ENCODE measurements around the gene GMPR. TPM values are rescaled to one million over a fixed set of nuclear protein-coding genes. Genes with fewer than 3 reads are reported as not detected.

Gene GMPR
- 3.2 TPM for polyA plus RNA-seq
- long read RNA-seq, donor 1, partial matches to known transcripts = 0 of 2 reads
- long read RNA-seq, donor 1, other reads (novel, unspliced or antisense) = 0 of 2 reads
- long read RNA-seq, donor 2, partial matches to known transcripts = 0 of 5 reads
- long read RNA-seq, donor 2, other reads (novel, unspliced or antisense) = 0 of 5 reads
- long read RNA-seq, donor 3, partial matches to known transcripts = 0 of 1 reads
- long read RNA-seq, donor 3, other reads (novel, unspliced or antisense) = 0 of 1 reads
- long read RNA-seq, donor 4 = 0 reads
- long read RNA-seq, donor 5, partial matches to known transcripts = 0 of 2 reads
- long read RNA-seq, donor 5, other reads (novel, unspliced or antisense) = 0 of 2 reads
- long read RNA-seq, donor 6, partial matches to known transcripts = 0 of 1 reads
- long read RNA-seq, donor 6, other reads (novel, unspliced or antisense) = 0 of 1 reads
- long read RNA-seq, donor 7, partial matches to known transcripts = 0 of 2 reads
- long read RNA-seq, donor 7, other reads (novel, unspliced or antisense) = 0 of 2 reads
- long read RNA-seq, donor 8, partial matches to known transcripts = 0 of 1 reads
- long read RNA-seq, donor 8, other reads (novel, unspliced or antisense) = 0 of 1 reads
- long read RNA-seq, donor 9, partial matches to known transcripts = 0 of 2 reads
- long read RNA-seq, donor 9, other reads (novel, unspliced or antisense) = 0 of 2 reads
- long read RNA-seq, donor 10, partial matches to known transcripts = 0 of 2 reads
- long read RNA-seq, donor 10, other reads (novel, unspliced or antisense) = 0 of 2 reads
- long read RNA-seq, donor 11, partial matches to known transcripts = 0 of 2 reads
- long read RNA-seq, donor 11, other reads (novel, unspliced or antisense) = 0 of 2 reads

DNA sequence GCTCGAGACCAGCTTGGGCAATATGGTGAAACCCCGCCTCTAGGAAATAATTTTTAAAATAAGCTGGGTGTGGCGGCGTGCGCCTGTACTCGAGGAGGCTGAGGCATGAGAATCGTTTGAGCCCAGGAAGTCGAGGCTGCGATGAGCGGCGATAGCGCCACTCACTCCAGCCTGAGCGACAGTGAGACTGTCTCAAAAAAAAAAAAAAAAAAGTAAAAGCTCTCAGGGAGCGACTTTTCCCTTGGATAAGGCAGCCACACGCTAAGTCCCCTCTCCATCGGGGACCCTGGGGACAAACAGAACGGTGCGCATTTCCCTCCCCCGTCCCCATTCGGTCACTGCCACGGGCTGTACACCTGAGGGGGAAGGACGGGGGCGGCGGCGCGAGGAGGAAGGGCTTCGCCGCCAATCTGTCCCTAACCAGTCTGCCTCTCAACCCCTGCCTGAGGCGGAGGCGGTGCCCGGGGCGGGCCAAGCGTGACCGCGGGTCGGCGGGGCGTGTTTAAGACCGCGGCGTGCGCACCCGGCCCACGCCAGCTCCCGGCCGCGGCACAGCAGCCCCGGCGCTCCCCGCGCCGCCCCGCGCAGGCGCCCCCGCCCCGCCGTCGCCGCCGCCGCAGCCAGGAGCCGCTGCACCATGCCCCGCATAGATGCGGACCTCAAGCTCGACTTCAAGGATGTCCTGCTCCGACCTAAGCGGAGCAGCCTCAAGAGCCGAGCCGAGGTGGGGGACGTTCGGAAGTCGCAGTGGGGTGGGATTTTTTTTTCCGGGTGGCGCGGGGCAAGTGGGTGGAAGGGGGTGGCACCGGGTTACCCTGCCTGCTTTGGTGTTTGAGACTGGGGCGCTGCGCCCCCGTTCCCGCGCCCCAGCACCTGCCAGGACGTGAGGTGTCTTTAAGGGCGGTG lies at the start of gene GMPR:
Gene GMPR (plus strand): TSS at position 531 of the 906 bp plus-strand sequence. CDS start 107 bp downstream, at position 638.
- WGBS (ENCODE audit: insufficient coverage, low lambda C conversion rate) = no CpG with 5 or more reads among the region's 84 CpGs
- Histone ChIP-seq H3K4me1 (ENCODE audit: control insufficient read depth, insufficient read depth, low read length) (peaks cover 12% of the 10 kb centered on the region), H3K36me3 (ENCODE audit: control insufficient read depth, insufficient read depth, low read length) (no peaks in the 10 kb centered on the region), H3K27me3 (ENCODE audit: control insufficient read depth, insufficient read depth, low read length) (peaks cover 20% of the 10 kb centered on the region), H3K4me3 (ENCODE audit: low read length) (peak within 1 kb of the TSS; percentile 58), H3K27ac (ENCODE audit: low read length) (no peak within 1 kb of the TSS), H3K9me3 (ENCODE audit: control insufficient read depth, low read depth, low read length) (no peaks in the 10 kb centered on the region)
- DNase-seq = peak; percentile 69 to 73

- H3K4me1 ChIP-seq (ENCODE audit: control insufficient read depth, insufficient read depth, low read length) = peaks cover 45% of the 10 kb centered on the region
- H3K36me3 ChIP-seq (ENCODE audit: control insufficient read depth, insufficient read depth, low read length) = no peaks in the 10 kb centered on the region
- H3K9me3 ChIP-seq (ENCODE audit: control insufficient read depth, low read depth, low read length) = no peaks in the 10 kb centered on the region
- H3K27me3 ChIP-seq (ENCODE audit: control insufficient read depth, insufficient read depth, low read length) = no peaks in the 10 kb centered on the region
- H3K4me3 ChIP-seq (ENCODE audit: low read length) = peak overlapping the region; percentile 3
- peak overlapping the region; percentile 81 for H3K27ac ChIP-seq (ENCODE audit: low read length)
- DNase-seq = peak; percentile 75 to 86
- WGBS (ENCODE audit: insufficient coverage, low lambda C conversion rate) = 0% methylated on average over 1 of the region's 1 CpG
These were observed 48.2 kb upstream of the GMPR start for GRCh38 chr6:16190214-16190613.

- no peak overlapping the region for H3K27ac ChIP-seq (ENCODE audit: low read length)
- DNase-seq = no peak
- peaks cover 3% of the 10 kb centered on the region for H3K9me3 ChIP-seq (ENCODE audit: control insufficient read depth, low read depth, low read length)
- no CpG with 5 or more reads among the region's 14 CpGs for WGBS (ENCODE audit: insufficient coverage, low lambda C conversion rate)
- H3K36me3 ChIP-seq (ENCODE audit: control insufficient read depth, insufficient read depth, low read length) = no peaks in the 10 kb centered on the region
- H3K4me3 ChIP-seq (ENCODE audit: low read length) = no peak overlapping the region
- no peaks in the 10 kb centered on the region for H3K27me3 ChIP-seq (ENCODE audit: control insufficient read depth, insufficient read depth, low read length)
- H3K4me1 ChIP-seq (ENCODE audit: control insufficient read depth, insufficient read depth, low read length) = peaks cover 19% of the 10 kb centered on the region
These were observed 42.0 kb upstream of the GMPR start for GRCh38 chr6:16196260-16196983.

DNA sequence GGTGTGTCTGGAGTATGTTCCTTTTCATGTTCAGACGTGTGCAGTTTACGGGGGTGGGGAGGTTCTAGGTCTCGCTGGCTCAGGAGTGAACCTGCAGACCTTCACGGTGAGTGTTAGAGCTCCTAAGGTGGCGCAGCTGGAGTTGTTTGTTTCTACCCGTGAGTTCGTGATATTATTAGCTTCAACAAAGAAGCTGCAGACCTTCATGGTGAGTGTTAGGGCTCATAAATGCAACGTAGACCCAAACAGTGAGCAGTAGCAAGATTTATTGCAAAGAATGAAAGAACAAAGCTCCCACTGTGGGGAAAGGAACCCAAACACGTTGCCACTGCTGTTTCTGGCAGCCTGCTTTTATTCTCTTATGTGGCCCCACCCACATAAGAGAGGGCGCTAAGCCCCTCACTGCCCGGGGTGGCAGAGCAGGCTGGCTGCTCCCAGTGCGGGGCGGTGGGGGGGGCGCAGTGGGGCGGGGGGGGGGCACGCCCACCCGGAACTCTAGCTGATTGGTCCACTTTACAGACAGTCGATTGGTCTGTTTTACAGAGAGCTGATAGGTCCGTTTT lies 41.3 kb upstream of the GMPR start:
- Histone ChIP-seq H3K4me1 (ENCODE audit: control insufficient read depth, insufficient read depth, low read length) (peaks cover 19% of the 10 kb centered on the region), H3K4me3 (ENCODE audit: low read length) (no peak overlapping the region), H3K27ac (ENCODE audit: low read length) (no peak overlapping the region), H3K36me3 (ENCODE audit: control insufficient read depth, insufficient read depth, low read length) (no peaks in the 10 kb centered on the region), H3K27me3 (ENCODE audit: control insufficient read depth, insufficient read depth, low read length) (no peaks in the 10 kb centered on the region), H3K9me3 (ENCODE audit: control insufficient read depth, low read depth, low read length) (peaks cover 3% of the 10 kb centered on the region)
- DNase-seq = no peak
- WGBS (ENCODE audit: insufficient coverage, low lambda C conversion rate) = 60% methylated on average over 1 of the region's 19 CpGs

GRCh38 chr6:16198061-16198705 lies 40.2 kb upstream of the GMPR start:
- peaks cover 3% of the 10 kb centered on the region for H3K9me3 ChIP-seq (ENCODE audit: control insufficient read depth, low read depth, low read length)
- DNase-seq = no peak
- WGBS (ENCODE audit: insufficient coverage, low lambda C conversion rate) = no CpG with 5 or more reads among the region's 50 CpGs
- H3K4me1 ChIP-seq (ENCODE audit: control insufficient read depth, insufficient read depth, low read length) = peaks cover 19% of the 10 kb centered on the region
- H3K4me3 ChIP-seq (ENCODE audit: low read length) = no peak overlapping the region
- no peaks in the 10 kb centered on the region for H3K36me3 ChIP-seq (ENCODE audit: control insufficient read depth, insufficient read depth, low read length)
- no peaks in the 10 kb centered on the region for H3K27me3 ChIP-seq (ENCODE audit: control insufficient read depth, insufficient read depth, low read length)
- H3K27ac ChIP-seq (ENCODE audit: low read length) = no peak overlapping the region

DNA sequence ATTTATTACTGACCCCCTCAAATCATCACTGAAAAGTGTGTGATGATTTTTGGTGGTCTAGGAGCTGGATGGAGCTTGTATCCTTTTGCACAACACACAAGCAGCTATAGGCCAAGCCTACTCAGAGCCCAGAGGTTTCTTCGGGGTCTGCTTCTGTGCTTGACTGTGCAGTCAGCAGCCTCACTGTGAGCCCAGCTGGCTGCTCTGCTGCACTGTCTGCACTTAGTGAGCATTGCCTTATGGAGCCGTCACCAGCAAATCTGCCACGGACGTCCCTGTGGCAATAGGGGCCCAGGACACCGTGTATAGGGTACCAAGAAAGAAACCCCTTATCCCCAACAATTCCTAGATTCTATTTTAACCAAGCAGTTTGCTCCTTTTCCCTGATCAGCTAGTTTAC lies 38.6 kb upstream of the GMPR start:
- Histone ChIP-seq H3K36me3 (ENCODE audit: control insufficient read depth, insufficient read depth, low read length) (no peaks in the 10 kb centered on the region), H3K9me3 (ENCODE audit: control insufficient read depth, low read depth, low read length) (peaks cover 3% of the 10 kb centered on the region), H3K27ac (ENCODE audit: low read length) (no peak overlapping the region), H3K4me1 (ENCODE audit: control insufficient read depth, insufficient read depth, low read length) (peaks cover 24% of the 10 kb centered on the region), H3K27me3 (ENCODE audit: control insufficient read depth, insufficient read depth, low read length) (no peaks in the 10 kb centered on the region), H3K4me3 (ENCODE audit: low read length) (no peak overlapping the region)
- WGBS (ENCODE audit: insufficient coverage, low lambda C conversion rate) = no CpG with 5 or more reads among the region's 5 CpGs
- DNase-seq = no peak

DNA sequence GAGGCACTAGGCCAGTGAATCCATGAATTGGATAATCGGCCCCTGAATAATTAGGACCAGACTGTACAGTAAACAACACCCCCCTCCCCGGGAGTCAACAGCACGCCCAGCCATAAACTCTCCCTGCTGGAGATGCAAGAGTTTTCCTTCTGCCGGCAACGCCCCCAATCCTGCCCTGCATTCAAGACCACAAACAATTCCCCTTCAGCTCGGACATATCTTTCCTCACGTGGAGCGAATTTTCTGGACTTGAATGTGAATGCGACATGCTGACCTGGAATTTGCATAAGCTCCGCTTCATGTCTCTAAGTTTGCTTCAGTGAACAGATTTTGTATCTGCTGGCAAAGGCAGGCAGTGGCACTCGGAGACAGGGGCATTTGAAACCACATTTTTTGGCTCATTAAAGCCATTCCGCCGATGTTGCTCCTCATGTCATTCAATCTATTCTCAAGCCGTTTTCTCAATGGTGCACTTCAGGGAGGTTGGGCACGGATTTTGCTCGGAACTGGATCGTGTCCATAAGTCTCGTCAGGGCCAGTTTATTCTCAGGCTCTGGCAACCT lies 38.0 kb upstream of the GMPR start:
- Histone ChIP-seq H3K27me3 (ENCODE audit: control insufficient read depth, insufficient read depth, low read length) (no peaks in the 10 kb centered on the region), H3K4me1 (ENCODE audit: control insufficient read depth, insufficient read depth, low read length) (peaks cover 30% of the 10 kb centered on the region), H3K36me3 (ENCODE audit: control insufficient read depth, insufficient read depth, low read length) (no peaks in the 10 kb centered on the region), H3K9me3 (ENCODE audit: control insufficient read depth, low read depth, low read length) (peaks cover 3% of the 10 kb centered on the region), H3K27ac (ENCODE audit: low read length) (no peak overlapping the region), H3K4me3 (ENCODE audit: low read length) (no peak overlapping the region)
- DNase-seq = peak in 1 of 2 donors; percentile 50
- no CpG with 5 or more reads among the region's 18 CpGs for WGBS (ENCODE audit: insufficient coverage, low lambda C conversion rate)

GRCh38 chr6:16201706-16202105 lies 36.7 kb upstream of the GMPR start:
- Histone ChIP-seq H3K27ac (ENCODE audit: low read length) (no peak overlapping the region), H3K4me1 (ENCODE audit: control insufficient read depth, insufficient read depth, low read length) (peaks cover 36% of the 10 kb centered on the region), H3K27me3 (ENCODE audit: control insufficient read depth, insufficient read depth, low read length) (no peaks in the 10 kb centered on the region), H3K4me3 (ENCODE audit: low read length) (no peak overlapping the region), H3K9me3 (ENCODE audit: control insufficient read depth, low read depth, low read length) (peaks cover 3% of the 10 kb centered on the region), H3K36me3 (ENCODE audit: control insufficient read depth, insufficient read depth, low read length) (no peaks in the 10 kb centered on the region)
- no CpG with 5 or more reads among the region's 1 CpG for WGBS (ENCODE audit: insufficient coverage, low lambda C conversion rate)
- DNase-seq = peak in 1 of 2 donors; percentile 43

Measured in large intestine (tissue), 12 donors.